IPS DF 6.9 (cell line): ENCODE results near the gene OPCML.

Source experiments
- DNase-seq: peaks from one replicate; pipeline ENCODE4 v3.0.0-alpha.2; 2013; ENCODE audit warnings: low read depth, low spot score
- H3K27ac ChIP-seq: one replicate; pipeline ENCODE4 v1.5.1; 2013; ENCODE audit warnings: low read length, control low read depth
- H3K27me3 ChIP-seq: 2 replicates; pipeline ENCODE4 v1.6.1; 2013; ENCODE audit warnings: mild to moderate bottlenecking, low read length; ENCODE audit not compliant: control insufficient read depth, insufficient read depth
- H3K36me3 ChIP-seq: 2 replicates; pipeline ENCODE4 v1.6.1; 2013; ENCODE audit warnings: low read length; ENCODE audit not compliant: control insufficient read depth, insufficient read depth
- H3K4me1 ChIP-seq: 2 replicates; pipeline ENCODE4 v1.6.1; 2013; ENCODE audit warnings: low read length; ENCODE audit not compliant: control insufficient read depth, insufficient read depth
- H3K4me3 ChIP-seq: 2 replicates; pipeline ENCODE4 v1.5.1; 2013; ENCODE audit warnings: mild to moderate bottlenecking, low read length
- H3K9me3 ChIP-seq: 2 replicates; pipeline ENCODE4 v1.6.1; 2013; ENCODE audit warnings: low read length, inconsistent platforms; ENCODE audit not compliant: control insufficient read depth, insufficient read depth
- WGBS: extraction: QIAGEN DNeasy Blood & Tissue Kit; methylation state at CpG from one replicate; pipeline ENCODE4 v1.1.7; 2013; ENCODE audit warnings: mixed read lengths, missing lambda C conversion rate; ENCODE audit not compliant: insufficient read length, insufficient coverage; 5-methylcytosine and 5-hydroxymethylcytosine counted together

The OPCML gene

GRCh38 chr11:132771746-132772145 is 760.6 kb downstream of the OPCML start:
- no peak overlapping the region for H3K4me3 ChIP-seq
- WGBS = no CpG with 5 or more reads among the region's 5 CpGs

GRCh38 chr11:132770829-132771530 is 761.3 kb downstream of the OPCML start:
- Histone ChIP-seq H3K4me1 (peaks cover 1% of the 10 kb centered on the region; the same call in 1 of the 2 replicates), H3K36me3 (no peaks in the 10 kb centered on the region; the same call in 1 of the 2 replicates), H3K27me3 (no peaks in the 10 kb centered on the region), H3K27ac (no peak overlapping the region), H3K4me3 (no peak overlapping the region), H3K9me3 (no peaks in the 10 kb centered on the region)
- no peak for DNase-seq
- WGBS = no CpG with 5 or more reads among the region's 7 CpGs

More at GRCh38 chr11:132771746-132772145, 760.6 kb downstream of the OPCML start:
- Histone ChIP-seq H3K9me3 (no peaks in the 10 kb centered on the region), H3K27me3 (no peaks in the 10 kb centered on the region), H3K4me1 (peaks cover 1% of the 10 kb centered on the region; the same call in 1 of the 2 replicates), H3K27ac (no peak overlapping the region), H3K36me3 (no peaks in the 10 kb centered on the region; the same call in 1 of the 2 replicates)
- no peak for DNase-seq

- Histone ChIP-seq H3K4me1 (no peaks in the 10 kb centered on the region), H3K27me3 (no peaks in the 10 kb centered on the region), H3K9me3 (no peaks in the 10 kb centered on the region), H3K4me3 (no peak overlapping the region), H3K36me3 (no peaks in the 10 kb centered on the region), H3K27ac (no peak overlapping the region)
- DNase-seq = no peak
- no CpG with 5 or more reads among the region's 5 CpGs for WGBS
These were observed 768.8 kb downstream of the OPCML start for GRCh38 chr11:132763503-132763902.

GRCh38 chr11:132755934-132756333 is 776.4 kb downstream of the OPCML start:
- no CpG with 5 or more reads among the region's 5 CpGs for WGBS
- no peaks in the 10 kb centered on the region for H3K27me3 ChIP-seq
- no peak for DNase-seq
- no peaks in the 10 kb centered on the region for H3K4me1 ChIP-seq
- H3K36me3 ChIP-seq = no peaks in the 10 kb centered on the region
- H3K4me3 ChIP-seq = no peak overlapping the region
- H3K27ac ChIP-seq = no peak overlapping the region
- no peaks in the 10 kb centered on the region for H3K9me3 ChIP-seq

- WGBS = no CpG with 5 or more reads among the region's 3 CpGs
- DNase-seq = no peak
- H3K4me1 ChIP-seq = no peaks in the 10 kb centered on the region
- H3K27me3 ChIP-seq = no peaks in the 10 kb centered on the region
- H3K4me3 ChIP-seq = no peak overlapping the region
- H3K27ac ChIP-seq = no peak overlapping the region
- no peaks in the 10 kb centered on the region for H3K36me3 ChIP-seq
- no peaks in the 10 kb centered on the region for H3K9me3 ChIP-seq
These were observed 780.6 kb downstream of the OPCML start for GRCh38 chr11:132751516-132752250.

GRCh38 chr11:132746305-132746704 is 786.0 kb downstream of the OPCML start:
- WGBS = no CpG with 5 or more reads among the region's 5 CpGs
- Histone ChIP-seq H3K36me3 (no peaks in the 10 kb centered on the region), H3K27me3 (no peaks in the 10 kb centered on the region), H3K27ac (no peak overlapping the region), H3K9me3 (no peaks in the 10 kb centered on the region), H3K4me3 (no peak overlapping the region), H3K4me1 (no peaks in the 10 kb centered on the region)
- no peak for DNase-seq

GRCh38 chr11:132745306-132745705 is 787.0 kb downstream of the OPCML start:
- WGBS = no CpG with 5 or more reads among the region's 1 CpG
- no peak for DNase-seq
- H3K9me3 ChIP-seq = no peaks in the 10 kb centered on the region
- no peaks in the 10 kb centered on the region for H3K36me3 ChIP-seq
- H3K4me1 ChIP-seq = no peaks in the 10 kb centered on the region
- H3K27ac ChIP-seq = no peak overlapping the region
- H3K4me3 ChIP-seq = no peak overlapping the region
- no peaks in the 10 kb centered on the region for H3K27me3 ChIP-seq

- H3K27me3 ChIP-seq = no peaks in the 10 kb centered on the region
- DNase-seq = no peak
- no peak overlapping the region for H3K4me3 ChIP-seq
- H3K4me1 ChIP-seq = no peaks in the 10 kb centered on the region
- no peaks in the 10 kb centered on the region for H3K9me3 ChIP-seq
- no peaks in the 10 kb centered on the region for H3K36me3 ChIP-seq
- no peak overlapping the region for H3K27ac ChIP-seq
- no CpG with 5 or more reads among the region's 8 CpGs for WGBS
These were observed 787.5 kb downstream of the OPCML start for GRCh38 chr11:132744771-132745170.

- no peak overlapping the region for H3K4me3 ChIP-seq
- WGBS = no CpG with 5 or more reads among the region's 4 CpGs
- DNase-seq = no peak
- no peaks in the 10 kb centered on the region for H3K4me1 ChIP-seq
- no peaks in the 10 kb centered on the region for H3K36me3 ChIP-seq
- H3K27me3 ChIP-seq = no peaks in the 10 kb centered on the region
- H3K9me3 ChIP-seq = no peaks in the 10 kb centered on the region
- no peak overlapping the region for H3K27ac ChIP-seq
These were observed 788.7 kb downstream of the OPCML start for GRCh38 chr11:132743601-132744000.

GRCh38 chr11:132742929-132743328 is 789.4 kb downstream of the OPCML start:
- Histone ChIP-seq H3K27me3 (no peaks in the 10 kb centered on the region), H3K36me3 (no peaks in the 10 kb centered on the region), H3K27ac (no peak overlapping the region), H3K9me3 (no peaks in the 10 kb centered on the region), H3K4me3 (no peak overlapping the region), H3K4me1 (no peaks in the 10 kb centered on the region)
- DNase-seq = no peak
- WGBS = no CpG with 5 or more reads among the region's 6 CpGs
